Activated CD8-positive, alpha-beta memory T cell treated with anti-CD3 and anti-CD28 coated beads, Interleukin-2, amount 50 U/mL, for 1 hour (primary cell): Measurements from ENCODE around the gene KLK3.
"Not testable (repeated sequence)": the region's sequence is repeated elsewhere in the genome, so short reads cannot be mapped to it uniquely, and the experiment has no call there.

Source experiments
- DNase-seq: peaks from one replicate; pipeline ENCODE4 v3.0.0-alpha.2; 2020; ENCODE audit errors: extremely low read depth

The KLK3 gene

DNA sequence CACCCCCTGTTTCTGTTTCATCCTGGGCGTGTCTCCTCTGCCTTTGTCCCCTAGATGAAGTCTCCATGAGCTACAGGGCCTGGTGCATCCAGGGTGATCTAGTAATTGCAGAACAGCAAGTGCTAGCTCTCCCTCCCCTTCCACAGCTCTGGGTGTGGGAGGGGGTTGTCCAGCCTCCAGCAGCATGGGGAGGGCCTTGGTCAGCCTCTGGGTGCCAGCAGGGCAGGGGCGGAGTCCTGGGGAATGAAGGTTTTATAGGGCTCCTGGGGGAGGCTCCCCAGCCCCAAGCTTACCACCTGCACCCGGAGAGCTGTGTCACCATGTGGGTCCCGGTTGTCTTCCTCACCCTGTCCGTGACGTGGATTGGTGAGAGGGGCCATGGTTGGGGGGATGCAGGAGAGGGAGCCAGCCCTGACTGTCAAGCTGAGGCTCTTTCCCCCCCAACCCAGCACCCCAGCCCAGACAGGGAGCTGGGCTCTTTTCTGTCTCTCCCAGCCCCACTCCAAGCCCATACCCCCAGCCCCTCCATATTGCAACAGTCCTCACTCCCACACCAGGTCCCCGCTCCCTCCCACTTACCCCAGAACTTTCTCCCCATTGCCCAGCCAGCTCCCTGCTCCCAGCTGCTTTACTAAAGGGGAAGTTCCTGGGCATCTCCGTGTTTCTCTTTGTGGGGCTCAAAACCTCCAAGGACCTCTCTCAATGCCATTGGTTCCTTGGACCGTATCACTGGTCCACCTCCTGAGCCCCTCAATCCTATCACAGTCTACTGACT, at the start of gene KLK3:
Gene KLK3, plus strand, starts transcription at position 280 of the 775 bp plus-strand sequence. Its CDS starts 41 bp downstream, at position 321.
- no peak for DNase-seq

DNA sequence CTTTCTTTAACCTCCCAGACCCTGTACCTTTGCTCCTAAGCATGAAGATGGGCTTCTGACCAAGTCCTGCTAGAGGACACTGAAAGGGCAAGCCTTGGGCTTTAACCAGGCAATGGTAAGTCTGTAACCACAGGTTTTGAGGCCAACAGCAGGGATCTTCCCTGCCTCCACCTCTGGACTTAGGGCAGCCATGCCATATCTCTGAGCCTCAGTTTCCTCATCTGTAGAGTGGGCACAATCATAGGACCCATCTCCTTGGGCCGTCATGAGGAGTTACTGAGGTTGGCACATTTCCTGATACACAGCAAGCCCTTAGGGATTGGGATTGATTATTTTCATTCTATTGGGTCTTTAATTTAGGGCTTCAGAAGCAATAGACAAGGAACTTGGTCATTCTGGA, 45.9 kb upstream of the KLK3 start:
- no peak for DNase-seq

DNA sequence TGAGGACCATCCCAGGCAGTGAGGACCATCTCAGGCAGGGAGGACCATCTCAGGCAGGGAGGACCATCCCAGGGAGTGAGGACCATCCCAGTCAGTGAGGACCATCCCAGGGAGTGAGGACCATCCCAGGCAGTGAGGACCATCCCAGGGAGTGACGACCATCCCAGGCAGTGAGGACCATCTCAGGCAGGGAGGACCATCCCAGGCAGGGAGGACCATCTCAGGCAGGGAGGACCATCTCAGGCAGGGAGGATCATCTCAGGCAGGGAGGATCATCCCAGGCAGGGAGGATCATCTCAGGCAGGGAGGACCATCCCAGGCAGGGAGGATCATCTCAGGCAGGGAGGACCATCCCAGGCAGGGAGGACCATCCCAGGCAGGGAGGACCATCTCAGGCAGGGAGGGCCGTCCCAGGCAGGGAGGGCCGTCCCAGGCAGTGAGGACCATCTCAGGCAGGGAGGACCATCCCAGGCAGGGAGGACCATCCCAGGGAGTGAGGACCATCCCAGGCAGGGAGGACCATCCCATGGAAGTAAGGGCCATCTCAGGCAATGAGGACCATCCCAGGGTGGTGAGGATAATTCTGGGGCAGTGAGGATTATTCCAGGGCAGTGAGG, 43.0 kb upstream of the KLK3 start:
- DNase-seq = not testable (repeated sequence)

DNA sequence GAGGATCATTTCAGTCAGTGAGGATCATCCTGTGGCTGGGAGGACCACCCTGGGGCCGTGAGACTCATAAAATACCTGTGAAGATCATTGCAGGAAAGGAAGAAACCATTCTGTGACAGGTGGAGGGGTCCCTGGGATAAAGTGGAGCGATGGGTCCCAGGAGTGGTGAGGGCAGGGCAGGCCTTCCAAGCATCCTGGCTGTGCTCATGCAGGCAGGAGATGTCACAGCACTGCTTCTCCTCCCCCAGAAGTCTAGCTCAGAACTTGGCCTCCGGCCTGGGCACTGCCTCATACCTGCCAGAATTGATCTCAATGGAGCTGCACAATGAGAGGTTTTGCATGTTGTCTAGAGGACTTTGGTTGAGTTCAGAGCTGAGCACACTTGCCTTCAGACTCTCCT, 42.2 kb upstream of the KLK3 start:
- no peak for DNase-seq

DNA sequence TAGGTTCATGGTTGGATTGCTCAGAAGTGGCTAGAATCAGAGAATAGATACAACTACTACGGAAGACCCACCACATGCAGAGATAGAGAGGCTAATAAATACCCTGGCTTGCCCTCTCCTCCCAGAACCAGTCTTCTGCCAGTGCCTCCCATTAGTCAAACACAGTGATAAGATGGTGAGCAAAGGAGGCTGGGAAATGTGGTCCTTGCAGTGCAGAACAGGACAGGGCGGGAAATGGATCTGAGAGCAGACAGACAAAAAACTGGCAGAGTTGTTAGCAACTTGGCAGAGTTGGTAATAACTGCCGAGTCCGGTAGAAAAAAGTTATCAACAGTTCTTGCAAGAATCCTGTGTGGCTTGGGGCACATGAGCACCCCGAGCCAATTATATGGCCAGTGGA, 39.8 kb upstream of the KLK3 start:
- no peak for DNase-seq

DNA sequence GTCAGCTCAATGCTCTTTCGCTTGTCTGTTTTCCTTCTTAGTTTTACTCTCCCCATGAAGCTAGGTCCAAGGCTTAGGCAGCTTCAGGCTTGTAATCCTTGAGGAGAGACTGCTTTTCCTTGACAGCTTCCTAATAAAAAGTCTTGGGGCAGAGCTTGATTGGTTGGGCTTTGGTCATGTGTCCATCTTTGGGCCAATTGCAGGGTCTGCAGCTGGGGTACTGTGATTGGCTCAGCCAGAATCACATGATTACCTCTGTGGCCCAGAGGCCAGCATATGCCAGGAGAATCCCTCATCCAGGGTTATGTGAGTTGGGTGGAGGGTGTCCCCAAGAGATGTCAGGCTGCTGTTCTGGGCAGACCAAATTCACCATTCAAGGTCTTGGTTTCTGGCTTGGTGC, 39.3 kb upstream of the KLK3 start:
- no peak for DNase-seq

DNA sequence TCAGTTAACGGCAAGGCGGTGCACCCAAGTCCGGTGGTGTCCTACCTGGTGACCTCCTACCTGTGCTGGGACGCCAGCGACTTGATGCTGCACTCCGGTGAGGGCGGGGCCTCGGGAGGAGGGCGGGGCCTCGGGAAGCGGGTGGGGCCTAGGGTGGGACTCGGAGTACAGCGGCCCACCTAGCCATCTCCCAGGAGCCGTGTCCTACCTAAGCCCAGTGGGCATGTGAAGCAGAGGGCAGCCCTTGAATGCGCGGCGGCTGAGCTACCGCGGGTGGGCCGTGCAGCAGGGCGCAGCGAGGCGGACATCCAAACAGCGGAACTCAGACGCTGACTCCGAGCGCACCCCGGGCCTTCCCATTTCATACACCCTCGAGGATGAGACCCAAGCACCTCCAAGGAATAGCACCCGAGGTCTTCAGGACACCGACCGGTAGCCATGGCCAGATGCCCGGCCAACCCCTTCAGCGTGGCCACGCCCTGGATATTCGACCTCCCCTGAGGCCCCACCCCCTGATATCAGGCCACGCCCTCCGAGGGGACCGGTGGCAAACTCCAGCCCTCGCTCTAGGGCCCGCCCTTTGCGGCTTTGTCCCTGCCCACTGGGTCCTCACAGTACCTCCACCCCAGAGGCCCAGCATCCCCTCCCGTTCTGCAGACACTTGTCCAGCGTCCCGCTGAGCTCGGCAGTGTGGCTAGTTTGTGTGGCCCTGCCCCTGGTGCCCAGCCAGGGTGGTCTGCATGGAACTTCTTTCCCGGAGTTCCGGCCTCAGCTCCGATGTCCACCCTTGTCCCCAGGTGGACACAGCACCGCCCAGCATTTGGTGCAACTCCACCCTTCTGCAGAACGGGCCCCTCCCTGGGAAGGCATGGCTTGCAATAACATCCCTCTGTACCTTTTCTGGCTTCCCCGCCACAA, 36.5 kb upstream of the KLK3 start:
- no peak for DNase-seq

DNA sequence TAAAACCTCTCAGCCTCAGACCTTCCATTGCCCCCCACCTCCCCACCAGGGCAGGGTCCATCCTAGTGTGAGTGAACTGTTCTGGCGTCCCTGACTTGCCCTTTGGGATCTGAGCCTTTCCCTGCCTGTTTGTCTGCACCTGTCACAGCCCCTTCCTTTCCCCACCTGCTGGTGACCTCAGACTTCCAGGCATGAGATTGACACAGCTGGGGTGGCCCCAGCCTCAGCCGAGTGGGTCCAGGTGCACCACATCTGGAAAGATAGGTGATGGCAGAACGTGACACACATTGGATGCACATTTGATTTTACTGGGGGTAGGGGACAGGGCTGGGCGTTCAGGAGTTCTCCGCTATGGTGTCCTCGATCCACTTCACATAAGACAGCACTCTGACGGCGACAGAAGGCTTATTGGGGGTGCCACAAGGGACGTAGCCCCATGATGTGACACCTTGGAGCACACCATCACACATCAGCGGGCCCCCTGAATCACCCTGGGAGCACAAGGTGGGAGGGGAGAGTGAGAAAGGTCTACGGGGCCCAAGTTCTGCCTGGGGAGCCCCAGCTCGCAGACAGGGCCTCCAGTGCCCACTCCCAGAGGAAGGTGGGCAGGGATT, 35.7 kb upstream of the KLK3 start:
- DNase-seq = no peak

DNA sequence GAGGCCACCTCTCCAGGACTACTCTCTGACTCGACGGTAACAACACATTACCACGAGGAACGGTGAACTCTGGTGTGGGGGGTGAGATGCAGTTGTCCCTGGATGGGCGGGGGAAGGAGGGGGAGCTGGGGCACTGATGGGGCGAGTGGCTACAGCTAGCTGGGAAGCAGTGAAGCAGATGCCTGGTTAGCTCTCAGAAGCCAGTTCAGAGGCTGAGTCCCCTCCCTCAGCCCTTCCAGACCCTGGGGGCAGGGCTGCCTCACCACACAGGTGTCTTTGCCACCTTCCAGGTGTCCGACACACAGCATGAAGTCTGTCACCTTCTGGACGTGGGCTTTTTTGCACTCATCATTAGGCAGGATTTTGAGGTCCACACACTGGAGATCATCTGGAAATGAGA, 35.1 kb upstream of the KLK3 start:
- no peak for DNase-seq

DNA sequence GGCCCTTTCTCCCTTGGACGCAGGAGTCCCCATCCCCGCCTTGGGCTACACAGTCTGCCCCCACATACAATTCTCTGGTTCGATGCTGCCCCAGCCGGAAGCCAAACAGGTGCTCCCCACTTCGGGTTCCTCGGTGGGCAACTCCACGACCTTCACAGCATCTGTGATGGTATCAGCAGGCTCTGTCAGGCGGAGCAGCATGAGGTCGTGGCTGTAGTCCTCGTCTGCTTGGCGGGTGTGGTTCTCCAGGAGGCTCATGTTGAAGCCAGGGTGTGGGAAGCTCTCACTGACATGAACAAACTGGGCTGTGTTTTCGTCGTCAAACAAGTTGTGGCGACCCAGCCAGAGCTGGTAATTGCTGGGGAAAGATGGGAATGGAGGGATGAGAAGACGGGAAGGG, 34.6 kb upstream of the KLK3 start:
- no peak for DNase-seq

DNA sequence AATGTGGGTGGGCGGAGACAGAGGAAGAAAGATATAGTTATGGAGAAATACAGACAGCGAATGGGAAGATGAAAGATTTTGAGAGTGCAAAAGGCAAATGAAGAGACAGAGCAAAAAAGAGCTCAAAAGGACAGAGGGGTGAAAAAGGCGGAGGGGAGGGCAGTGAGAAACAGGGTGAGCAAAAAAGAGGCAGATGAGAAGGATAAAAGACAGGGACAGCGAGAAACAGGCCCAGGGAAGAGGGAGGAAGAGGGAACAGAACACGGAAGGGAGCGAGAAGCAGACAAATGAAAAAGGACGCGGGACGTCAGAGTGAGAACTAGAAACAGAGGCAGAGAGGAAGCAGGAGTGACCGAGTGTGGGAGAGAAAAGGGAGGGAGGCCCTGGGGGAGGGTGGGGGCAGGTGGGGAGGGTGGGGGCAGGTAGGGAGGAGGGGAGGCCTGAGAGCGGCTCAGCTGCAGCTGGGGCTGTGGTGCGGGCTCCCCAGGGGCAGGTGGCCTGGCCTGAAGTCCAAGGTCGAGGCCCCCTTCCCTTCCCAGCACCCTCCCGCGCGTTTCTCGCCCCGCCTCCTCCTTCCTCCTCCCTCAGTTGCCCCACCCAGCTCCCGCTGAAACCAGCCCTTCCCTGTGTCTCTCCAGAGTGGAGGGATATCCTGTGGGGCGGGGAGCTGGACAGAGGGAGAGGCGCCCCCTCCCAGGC, 34.0 kb upstream of the KLK3 start:
- DNase-seq = no peak

DNA sequence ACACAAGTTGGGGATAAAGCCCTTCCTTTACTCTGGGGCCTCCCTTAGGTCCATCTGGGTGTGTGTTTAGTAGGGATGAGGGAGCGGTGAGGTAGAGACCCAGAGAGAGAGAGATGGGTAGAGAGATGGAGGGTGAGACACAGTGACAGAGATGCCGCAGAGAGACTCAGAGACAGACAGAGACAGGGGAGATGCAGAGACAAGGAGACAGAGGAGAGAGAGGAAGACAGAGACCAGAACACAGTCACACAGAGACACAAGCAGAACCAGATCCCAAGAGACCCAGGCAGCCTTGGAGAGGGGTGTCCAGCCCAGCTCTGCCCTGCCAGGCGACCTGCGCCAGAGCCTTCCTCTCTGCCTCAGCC, 33.5 kb upstream of the KLK3 start:
- no peak for DNase-seq

DNA sequence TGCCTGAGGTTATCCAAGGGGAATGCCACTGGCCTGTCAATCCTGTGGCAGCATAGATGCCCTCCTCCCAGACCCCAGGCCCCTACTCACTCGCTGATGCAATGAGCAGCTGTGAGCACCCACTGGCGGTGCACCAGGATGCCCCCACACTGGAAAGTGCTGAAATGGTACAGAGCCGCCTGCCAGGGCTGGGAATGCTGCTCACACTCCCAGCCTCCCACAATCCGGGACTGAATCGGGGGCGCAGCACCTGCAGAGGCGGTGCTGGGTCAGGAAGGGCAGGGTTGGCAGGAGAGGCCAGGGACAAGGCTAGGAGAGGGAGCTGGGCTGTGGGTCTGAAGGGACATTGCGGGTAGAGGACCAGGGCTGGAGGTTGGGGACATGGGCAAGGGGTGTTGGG, 33.1 kb upstream of the KLK3 start:
- DNase-seq = no peak

DNA sequence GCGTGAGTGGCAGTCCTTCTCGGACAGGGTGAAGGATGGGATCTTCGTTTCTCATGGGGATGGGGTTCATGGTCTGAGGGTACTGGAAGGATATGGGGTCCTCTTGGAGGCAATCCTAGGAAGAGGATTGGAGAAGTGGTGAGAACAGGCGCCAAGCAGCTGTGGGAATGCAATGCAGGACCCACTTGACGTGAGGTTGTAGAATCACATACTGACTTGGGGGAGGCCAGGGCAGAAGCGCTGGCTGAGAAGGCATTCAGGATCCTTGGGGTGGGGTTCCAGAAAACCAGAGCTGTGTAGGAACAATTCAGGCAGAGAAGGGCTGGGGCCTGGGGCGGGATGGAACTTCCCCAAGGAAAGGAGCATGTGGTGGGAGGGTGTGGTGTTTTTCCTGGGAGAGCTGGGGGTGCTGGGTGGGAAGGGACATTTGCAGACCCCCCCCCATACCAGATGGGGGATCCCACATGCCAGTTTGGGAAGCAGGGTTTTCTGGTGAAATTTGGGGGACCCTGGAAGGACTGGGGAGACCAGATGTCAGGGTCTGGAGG, 32.0 kb upstream of the KLK3 start:
- no peak for DNase-seq

DNA sequence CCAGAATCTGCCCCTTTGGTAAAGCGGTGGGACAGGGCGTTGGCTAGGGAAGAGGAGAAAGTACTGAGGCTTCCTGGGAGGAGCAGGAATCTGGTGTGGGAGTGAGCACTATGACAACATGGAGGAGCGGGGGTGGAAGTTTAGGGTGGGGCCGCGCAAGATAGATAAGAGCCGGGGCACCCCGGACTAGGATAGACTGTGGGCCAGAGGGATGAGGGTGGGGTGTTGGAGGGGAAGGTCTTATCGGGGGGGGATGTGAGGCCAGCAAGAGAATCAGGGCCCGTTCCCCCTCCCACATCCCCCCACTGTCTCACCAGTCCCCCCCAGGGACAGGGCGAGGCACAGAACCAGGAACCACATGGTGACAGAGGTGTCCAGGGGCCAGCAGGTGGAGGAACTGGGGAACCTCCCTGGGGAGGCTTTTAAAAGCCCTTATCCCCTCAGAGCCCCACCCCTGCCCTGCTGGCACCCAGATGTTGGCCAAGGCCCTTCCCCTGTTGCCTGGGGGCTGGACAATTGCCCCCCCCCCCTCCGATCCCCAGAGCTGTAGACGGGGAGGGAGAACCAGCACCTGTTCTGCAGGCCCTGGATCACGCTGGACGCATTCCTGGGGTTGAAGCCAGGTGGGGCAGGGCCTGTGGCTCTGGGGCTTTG, 31.2 kb upstream of the KLK3 start, which contains the start of gene KLK1:
Gene KLK1, minus strand, starts transcription at position 399 of the 654 bp plus-strand sequence. Its CDS starts 39 bp downstream, at position 360.
- no peak for DNase-seq

DNA sequence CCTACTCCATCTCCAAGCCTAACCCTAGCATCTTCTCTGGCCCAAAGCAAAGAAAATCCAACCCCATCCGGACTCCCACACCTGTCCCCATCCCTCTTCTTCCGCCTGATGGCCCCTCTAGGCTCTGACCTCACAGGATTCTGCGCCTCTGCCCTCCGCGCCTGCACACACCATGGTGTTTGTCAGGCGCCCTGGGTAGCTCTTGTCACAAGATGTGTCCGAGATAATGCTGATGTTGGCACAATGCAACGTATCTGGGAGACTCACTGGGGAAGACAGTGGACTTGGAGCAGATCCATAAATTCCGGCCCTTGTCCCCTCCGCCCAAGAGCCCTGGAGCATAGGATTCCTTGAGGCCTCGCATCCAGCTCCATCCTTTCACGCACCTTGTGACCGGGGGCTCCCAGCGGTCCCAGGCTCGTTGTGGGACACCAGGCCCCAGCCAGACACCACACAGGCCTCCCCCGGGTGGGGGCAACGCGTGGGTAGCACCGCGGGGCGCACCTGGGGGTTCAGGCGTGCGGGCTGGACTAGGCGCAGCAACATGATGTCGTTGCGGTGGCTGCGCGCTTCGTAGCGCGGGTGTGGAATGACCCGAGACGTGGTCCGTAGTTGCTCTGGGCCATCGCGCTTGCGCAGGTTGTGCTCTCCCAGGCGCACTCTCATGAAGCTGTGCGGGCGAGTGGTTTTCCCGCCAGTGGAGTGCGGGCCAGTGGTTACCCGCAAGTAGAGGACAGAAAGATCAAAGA, 28.0 kb upstream of the KLK3 start:
- no peak for DNase-seq

DNA sequence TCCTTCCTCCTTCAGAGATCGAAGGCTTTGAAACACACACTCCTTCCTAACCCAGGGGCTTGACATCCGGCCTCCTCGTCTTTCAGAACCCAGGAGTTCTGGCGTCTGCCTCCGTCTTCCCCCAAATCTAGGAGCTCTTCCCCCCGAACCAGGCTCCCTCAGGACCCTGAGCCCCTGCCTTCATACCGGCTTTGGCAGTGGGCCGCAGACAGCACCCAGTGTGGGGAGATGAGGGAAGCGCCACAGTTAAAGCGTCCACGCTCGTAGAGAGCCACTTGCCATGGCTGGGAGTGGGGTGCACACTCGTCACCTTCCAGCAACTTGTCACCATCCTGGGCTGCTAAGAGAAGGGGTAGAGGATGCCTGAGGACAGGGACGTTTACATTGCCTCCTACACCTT, 27.2 kb upstream of the KLK3 start:
- no peak for DNase-seq

DNA sequence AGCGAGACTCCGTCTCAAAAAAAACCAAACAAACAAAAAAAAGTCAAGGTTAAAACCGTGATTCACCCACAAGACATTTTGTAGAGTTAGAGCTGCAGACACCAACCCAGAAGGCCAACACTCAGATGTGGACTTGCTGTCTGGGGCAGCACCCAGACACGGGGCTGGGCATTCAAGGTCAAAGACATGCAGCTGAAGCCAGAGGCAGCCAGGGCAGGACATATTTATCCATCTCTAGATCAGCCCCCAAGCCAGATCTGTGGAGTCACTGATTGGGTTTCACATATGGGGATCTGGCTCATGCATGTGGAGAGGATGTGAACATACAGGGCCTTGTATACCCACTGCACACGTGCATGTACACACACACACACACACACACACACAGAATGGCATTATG, 24.9 kb upstream of the KLK3 start:
- DNase-seq = no peak

DNA sequence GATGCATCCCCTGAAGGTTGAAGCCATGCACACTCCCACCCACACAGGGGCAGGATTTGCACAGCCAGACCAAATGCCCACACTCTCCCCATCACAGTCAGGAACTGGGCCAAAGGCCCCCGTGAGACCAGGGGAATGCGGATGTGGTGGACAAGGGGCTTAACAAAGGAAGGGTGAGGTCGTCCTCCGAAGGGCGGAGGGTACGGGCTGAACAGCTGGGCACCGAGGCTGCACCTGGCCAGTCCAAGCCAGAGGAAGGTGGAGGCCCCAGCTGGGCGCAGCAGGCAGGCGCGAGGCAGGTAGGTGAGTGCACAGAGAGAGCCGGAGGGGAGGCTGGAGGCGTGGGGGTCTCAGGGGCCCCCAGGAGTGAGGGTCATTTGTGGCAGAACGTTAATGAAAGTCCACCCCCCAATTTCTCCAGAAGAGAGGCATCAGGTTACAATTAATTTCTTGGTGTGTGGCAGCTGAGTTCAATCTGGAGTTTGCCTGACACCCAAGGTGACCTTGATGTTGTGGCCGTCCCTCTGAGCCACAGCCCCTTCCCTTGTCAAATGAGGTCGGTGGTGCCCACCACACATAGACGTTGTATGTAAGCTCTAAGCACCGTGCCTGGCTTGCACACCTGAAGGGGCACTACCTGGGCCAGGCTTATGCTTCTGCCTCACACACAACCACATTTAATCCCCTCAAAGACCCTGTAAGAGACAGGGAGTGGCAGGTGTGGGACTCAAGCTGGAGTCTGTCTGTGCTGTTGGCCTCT, 24.3 kb upstream of the KLK3 start:
- no peak for DNase-seq
